D721Med (cell line): ENCODE data around the gene B3GNT9.

Experiments
- DNase-seq: peaks from one replicate; pipeline ENCODE4 v3.0.0; 2011; ENCODE audit warnings: low spot score; ENCODE audit not compliant: insufficient read length
- FAIRE-seq: peaks from 2 replicates; lab custom pipeline; 2011; peaks lifted over from hg19 to GRCh38; lab: Jason Lieb, UNC
- CTCF ChIP-seq: IDR thresholded peaks from 2 replicates; pipeline ENCODE4 v1.5.1; 2012; ENCODE audit warnings: mild to moderate bottlenecking, control low read depth; ENCODE audit not compliant: insufficient read depth; ENCODE audit errors: missing control alignments

B3GNT9 gene

GRCh38 chr16:67191411-67191994 lies 40.7 kb upstream of the B3GNT9 start:
- FAIRE-seq (no peak), DNase-seq (no peak)
- TF ChIP-seq CTCF, result no peak

DNA sequence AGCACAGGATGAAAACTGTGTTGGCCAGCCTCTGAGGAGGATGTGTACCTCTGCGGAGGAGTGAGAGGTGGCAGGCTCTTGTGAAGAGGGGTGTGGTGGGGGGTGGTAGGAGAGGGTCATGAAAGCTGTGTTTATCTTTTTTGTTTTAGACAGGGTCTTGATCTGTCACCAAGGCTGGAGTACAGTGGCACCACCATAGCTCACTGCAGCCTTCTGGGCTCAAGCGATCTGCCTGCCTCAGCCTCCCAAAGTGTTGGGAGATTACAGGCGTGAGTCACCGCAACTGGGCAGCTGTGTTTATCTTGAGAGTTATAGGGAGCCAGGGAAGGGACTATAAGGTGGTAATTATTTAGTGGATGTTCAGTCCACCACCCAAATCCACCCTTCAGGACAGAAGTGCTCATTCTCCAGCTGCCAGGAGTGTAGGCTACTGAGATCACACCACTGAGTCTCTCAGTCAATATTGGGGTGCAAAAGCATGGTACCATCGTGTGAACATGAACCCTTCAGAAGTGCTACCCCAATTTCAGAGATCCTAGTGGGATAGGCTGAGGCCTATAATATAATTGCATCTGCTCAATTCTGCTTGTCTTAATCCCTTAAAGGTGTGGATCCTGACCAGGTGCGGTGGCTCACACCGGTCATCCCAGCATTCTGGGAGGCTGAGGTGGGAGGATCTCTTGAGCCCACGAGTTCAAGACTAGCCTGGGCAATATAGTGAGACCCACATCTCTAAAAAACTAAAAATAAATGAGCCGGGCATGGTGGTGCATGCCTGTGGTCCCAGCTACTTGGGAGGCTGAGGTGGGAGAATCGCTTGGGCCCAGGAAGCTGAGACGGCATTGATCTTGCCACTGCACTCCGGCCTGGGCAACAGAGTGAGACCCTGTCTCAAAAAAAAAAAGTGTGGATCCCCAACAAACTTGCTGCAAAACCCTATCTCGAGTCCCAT lies 39.9 kb upstream of the B3GNT9 start:
- no peak for DNase-seq
- no peak for FAIRE-seq
- TF ChIP-seq CTCF, result no peak

GRCh38 chr16:67190041-67190440 lies 39.2 kb upstream of the B3GNT9 start, which contains the start of gene EXOC3L1:
Gene EXOC3L1 (minus strand): TSS chr16:67190136. CDS start chr16:67189676, 460 bp downstream.
- FAIRE-seq (no peak), DNase-seq (no peak)
- TF ChIP-seq CTCF, result no peak

DNA sequence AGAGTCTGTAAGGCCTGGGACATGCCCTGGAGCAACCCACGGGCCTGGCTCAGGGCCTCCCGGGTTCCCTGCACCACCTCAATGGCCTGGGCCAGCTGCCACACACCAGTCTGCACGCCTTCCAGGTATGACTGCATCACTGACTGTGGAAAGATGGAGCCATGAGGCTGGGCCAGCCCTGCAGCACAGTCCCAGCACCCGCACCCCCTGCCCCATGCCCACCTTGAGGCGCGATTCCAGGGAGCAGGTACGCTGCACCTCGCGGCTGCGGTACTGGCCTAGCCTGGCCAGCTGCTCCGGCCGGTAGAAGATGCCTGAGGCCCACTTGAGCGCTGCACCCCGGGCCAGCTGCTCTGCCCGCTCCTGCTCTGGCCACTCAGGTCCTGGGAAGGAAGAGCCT lies 38.0 kb upstream of the B3GNT9 start:
- no peak for TF ChIP-seq CTCF
- FAIRE-seq (no peak), DNase-seq (no peak)

GRCh38 chr16:67188323-67188722 lies 37.5 kb upstream of the B3GNT9 start:
- TF ChIP-seq CTCF, result no peak
- FAIRE-seq (no peak), DNase-seq (no peak)

GRCh38 chr16:67187175-67187890 lies 36.5 kb upstream of the B3GNT9 start:
- DNase-seq, result no peak
- no peak for TF ChIP-seq CTCF
- no peak for FAIRE-seq
